OCI-LY1 (cell line): ENCODE results near the gene UMPS.

ENCODE experiments used
- H2AFZ ChIP-seq: fragments of 200-600 bp; sonication (generic), shearing (Covaris generic); 2 replicates; pipeline ENCODE4 v1.6.0; 2014; ENCODE audit warnings: antibody characterized with exemption, mild to moderate bottlenecking, low read length
- H3F3A ChIP-seq: fragments of 200-600 bp; sonication (generic), shearing (Covaris generic); 2 replicates; pipeline ENCODE4 v1.6.0; 2014; ENCODE audit warnings: mild to moderate bottlenecking, antibody characterized with exemption, low read length, moderate library complexity; ENCODE audit not compliant: insufficient read depth
- H3K27ac ChIP-seq: fragments of 200-600 bp; sonication (generic); 2 replicates; pipeline ENCODE4 v1.5.1; 2014; ENCODE audit warnings: low read length, mixed run types, mild to moderate bottlenecking, low read depth; ENCODE audit not compliant: poor library complexity, severe bottlenecking
- H3K27me3 ChIP-seq: fragments of 200-600 bp; sonication (generic); 2 replicates; pipeline ENCODE4 v1.6.0; 2014; ENCODE audit warnings: antibody characterized with exemption, mild to moderate bottlenecking, low read length, moderate library complexity; ENCODE audit not compliant: insufficient read depth
- H3K36me3 ChIP-seq: fragments of 200-600 bp; sonication (generic); 2 replicates; pipeline ENCODE4 v1.6.1; 2014; ENCODE audit warnings: mild to moderate bottlenecking, antibody characterized with exemption, low read length, moderate library complexity, mixed read lengths; ENCODE audit not compliant: insufficient read depth
- H3K4me1 ChIP-seq: fragments of 200-600 bp; sonication (generic); 2 replicates; pipeline ENCODE4 v1.5.1; 2014; ENCODE audit warnings: mild to moderate bottlenecking, low read length, moderate library complexity; ENCODE audit not compliant: insufficient read depth, severe bottlenecking
- H3K4me2 ChIP-seq: fragments of 200-600 bp; sonication (generic), shearing (Covaris generic); 2 replicates; pipeline ENCODE4 v1.6.1; 2014; ENCODE audit warnings: low read length
- H3K4me3 ChIP-seq: fragments of 200-600 bp; sonication (generic); 2 replicates; pipeline ENCODE4 v1.5.1; 2014; ENCODE audit warnings: low read length, low read depth, mild to moderate bottlenecking, mixed read lengths; ENCODE audit not compliant: poor library complexity, severe bottlenecking
- H3K79me2 ChIP-seq: fragments of 200-600 bp; shearing (Covaris generic); 2 replicates; pipeline ENCODE4 v1.6.1; 2016; ENCODE audit warnings: mixed run types, low read length, mixed read lengths; ENCODE audit not compliant: insufficient read depth
- H3K9ac ChIP-seq: fragments of 200-600 bp; sonication (generic), shearing (Covaris generic); 2 replicates; pipeline ENCODE4 v1.6.1; 2014; ENCODE audit warnings: mild to moderate bottlenecking, low read length, mixed read lengths
- H3K9me2 ChIP-seq: fragments of 200-600 bp; sonication (generic), shearing (Covaris generic); 2 replicates; pipeline ENCODE4 v1.6.1; 2014; ENCODE audit warnings: low read depth, mild to moderate bottlenecking, low read length, mixed read lengths
- H3K9me3 ChIP-seq: fragments of 200-600 bp; shearing (Covaris generic); 2 replicates; pipeline ENCODE4 v1.6.1; 2014; ENCODE audit warnings: low read length, mixed read lengths
- H4K20me1 ChIP-seq: fragments of 200-600 bp; sonication (generic), shearing (Covaris generic); 2 replicates; pipeline ENCODE4 v1.6.0; 2016; ENCODE audit warnings: mild to moderate bottlenecking, low read length; ENCODE audit not compliant: insufficient read depth
- EZH2 ChIP-seq: fragments of 200-600 bp; sonication (generic), shearing (Covaris generic); IDR thresholded peaks from 2 replicates; pipeline ENCODE4 v1.8.0; 2017; ENCODE audit warnings: borderline replicate concordance, mixed run types, mild to moderate bottlenecking, antibody characterized with exemption, low read length, moderate library complexity, mixed read lengths
- TF ChIP-seq, protein P1 (sequence below): fragments of 200-600 bp; sonication (generic), shearing (Covaris generic); IDR thresholded peaks from 2 replicates; pipeline ENCODE4 v1.5.1; 2017; ENCODE audit warnings: mild to moderate bottlenecking, antibody characterized with exemption, low read length, moderate library complexity, mixed read lengths

The UMPS gene

DNA sequence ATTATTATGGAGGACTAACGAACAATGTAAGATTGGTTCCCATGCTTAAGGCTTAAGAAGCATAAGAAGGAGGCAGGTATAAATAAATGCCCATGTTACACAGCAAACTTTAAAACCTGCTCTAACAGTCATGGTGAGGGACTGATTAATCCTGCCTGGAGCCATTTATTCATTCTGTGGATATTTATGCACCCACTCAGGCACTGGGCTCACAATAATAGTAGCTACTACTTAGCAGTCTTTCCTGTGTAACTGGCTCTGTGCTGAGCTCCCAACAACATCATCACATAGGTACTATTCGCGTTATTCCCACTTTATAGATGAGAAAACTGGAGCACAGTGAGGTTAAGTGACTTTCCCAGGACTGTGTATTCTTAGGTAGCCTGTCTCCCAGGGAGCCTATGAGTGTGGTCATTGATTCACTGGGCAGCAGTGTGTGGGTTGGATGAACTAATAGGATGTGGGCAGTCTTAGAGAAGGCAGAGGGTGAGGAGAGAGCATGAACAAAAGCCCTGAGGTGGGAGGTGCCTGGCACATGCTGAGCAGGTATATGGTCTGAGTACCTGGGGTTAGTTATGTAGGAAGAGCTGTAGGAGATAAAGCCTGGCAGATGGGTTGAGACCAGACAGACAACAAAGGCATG, 44.1 kb upstream of the UMPS start:
- Histone ChIP-seq H4K20me1 (no peaks in the 10 kb centered on the region), H3F3A (no peaks in the 10 kb centered on the region), H2AFZ (no peak overlapping the region), H3K27ac (no peak overlapping the region), H3K79me2 (no peaks in the 10 kb centered on the region), H3K4me1 (no peaks in the 10 kb centered on the region), H3K9ac (no peak overlapping the region), H3K27me3 (no peaks in the 10 kb centered on the region), H3K4me2 (no peak overlapping the region), H3K4me3 (no peak overlapping the region), H3K36me3 (no peaks in the 10 kb centered on the region), H3K9me2 (no peaks in the 10 kb centered on the region), H3K9me3 (no peaks in the 10 kb centered on the region)
- TF ChIP-seq, protein P1, sequence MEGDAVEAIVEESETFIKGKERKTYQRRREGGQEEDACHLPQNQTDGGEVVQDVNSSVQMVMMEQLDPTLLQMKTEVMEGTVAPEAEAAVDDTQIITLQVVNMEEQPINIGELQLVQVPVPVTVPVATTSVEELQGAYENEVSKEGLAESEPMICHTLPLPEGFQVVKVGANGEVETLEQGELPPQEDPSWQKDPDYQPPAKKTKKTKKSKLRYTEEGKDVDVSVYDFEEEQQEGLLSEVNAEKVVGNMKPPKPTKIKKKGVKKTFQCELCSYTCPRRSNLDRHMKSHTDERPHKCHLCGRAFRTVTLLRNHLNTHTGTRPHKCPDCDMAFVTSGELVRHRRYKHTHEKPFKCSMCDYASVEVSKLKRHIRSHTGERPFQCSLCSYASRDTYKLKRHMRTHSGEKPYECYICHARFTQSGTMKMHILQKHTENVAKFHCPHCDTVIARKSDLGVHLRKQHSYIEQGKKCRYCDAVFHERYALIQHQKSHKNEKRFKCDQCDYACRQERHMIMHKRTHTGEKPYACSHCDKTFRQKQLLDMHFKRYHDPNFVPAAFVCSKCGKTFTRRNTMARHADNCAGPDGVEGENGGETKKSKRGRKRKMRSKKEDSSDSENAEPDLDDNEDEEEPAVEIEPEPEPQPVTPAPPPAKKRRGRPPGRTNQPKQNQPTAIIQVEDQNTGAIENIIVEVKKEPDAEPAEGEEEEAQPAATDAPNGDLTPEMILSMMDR, result no peak
- no peak for TF ChIP-seq EZH2

DNA sequence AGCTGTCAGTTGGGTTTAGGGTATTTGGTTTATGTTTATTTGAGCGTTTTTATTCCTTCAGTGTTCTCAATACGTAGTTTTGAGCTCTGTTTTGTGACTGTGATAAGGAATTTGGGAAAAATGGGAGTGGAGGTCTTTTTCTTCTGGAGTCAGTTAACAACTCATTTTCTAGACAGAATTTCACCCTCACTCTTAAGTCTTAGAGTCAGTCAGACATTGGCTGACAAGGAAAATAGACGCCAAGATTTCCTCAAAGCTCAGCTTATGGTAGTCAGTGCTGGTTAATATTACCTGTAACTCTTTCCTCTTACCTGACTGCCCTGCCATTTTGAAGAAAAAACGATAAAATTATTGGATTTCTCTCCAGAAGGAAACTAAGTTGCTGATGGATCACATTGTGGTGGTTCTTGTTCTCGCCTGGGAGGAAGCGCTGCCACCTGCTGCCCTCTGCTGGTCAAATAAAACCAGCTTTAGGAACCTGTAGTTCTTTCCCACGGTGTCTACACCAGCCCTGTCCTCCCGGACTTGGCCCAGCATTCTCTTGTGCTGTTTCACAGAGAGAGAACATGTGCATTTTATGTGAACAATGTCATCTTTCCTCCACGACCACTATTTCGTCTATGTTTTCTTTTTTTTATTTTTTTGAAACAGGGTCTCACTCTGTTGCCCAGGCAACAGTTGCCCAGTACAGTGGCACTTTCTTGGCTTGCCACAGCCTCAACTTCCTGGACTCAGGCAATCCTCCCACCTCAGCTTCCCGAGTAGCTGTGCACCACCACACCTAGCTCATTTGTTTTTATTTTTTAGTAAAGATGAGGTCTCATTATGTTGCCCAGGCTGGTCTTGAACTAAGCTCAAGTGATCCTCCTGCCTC, 41.4 kb upstream of the UMPS start:
- Histone ChIP-seq H3K36me3 (no peaks in the 10 kb centered on the region), H3K4me3 (no peak overlapping the region), H4K20me1 (no peaks in the 10 kb centered on the region), H3K27me3 (peaks cover 4% of the 10 kb centered on the region; the same call in 1 of the 2 replicates), H3K9me2 (no peaks in the 10 kb centered on the region), H3K79me2 (no peaks in the 10 kb centered on the region), H3K9me3 (no peaks in the 10 kb centered on the region), H3K4me2 (no peak overlapping the region), H2AFZ (no peak overlapping the region), H3K4me1 (no peaks in the 10 kb centered on the region), H3K27ac (no peak overlapping the region), H3K9ac (no peak overlapping the region), H3F3A (no peaks in the 10 kb centered on the region)
- TF ChIP-seq EZH2, result no peak
- TF ChIP-seq, protein P1, result peak; percentile 69

DNA sequence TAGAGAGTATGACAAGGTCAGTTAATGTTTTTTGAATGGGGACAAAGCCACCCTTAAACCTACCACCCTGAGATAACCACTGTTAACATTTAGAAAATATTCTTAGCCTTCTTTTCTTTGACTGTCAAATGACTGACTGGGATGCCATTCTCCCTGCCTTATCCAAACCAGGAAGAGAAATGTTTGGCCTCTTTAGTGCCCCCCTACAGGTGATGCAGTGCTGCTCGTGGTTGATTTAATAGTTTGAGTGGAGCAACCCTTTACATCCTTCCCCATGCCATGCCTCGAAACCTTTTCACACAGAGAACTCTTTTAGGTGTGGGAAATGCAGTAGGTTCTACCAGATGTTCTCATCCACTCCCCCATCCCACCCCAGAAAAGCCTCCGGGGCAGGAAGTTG, 38.7 kb upstream of the UMPS start:
- peaks cover 4% of the 10 kb centered on the region; the same call in 1 of the 2 replicates for H3K27me3 ChIP-seq
- no peaks in the 10 kb centered on the region for H4K20me1 ChIP-seq
- TF ChIP-seq EZH2, result no peak
- TF ChIP-seq, protein P1, result no peak
- H3K27ac ChIP-seq, result no peak overlapping the region
- no peaks in the 10 kb centered on the region for H3K36me3 ChIP-seq
- H3K4me1 ChIP-seq, result no peaks in the 10 kb centered on the region
- no peaks in the 10 kb centered on the region for H3K9me3 ChIP-seq
- no peak overlapping the region for H3K4me2 ChIP-seq
- no peaks in the 10 kb centered on the region for H3F3A ChIP-seq
- H3K9me2 ChIP-seq, result no peaks in the 10 kb centered on the region
- H3K79me2 ChIP-seq, result no peaks in the 10 kb centered on the region
- no peak overlapping the region for H3K9ac ChIP-seq
- H3K4me3 ChIP-seq, result no peak overlapping the region
- H2AFZ ChIP-seq, result no peak overlapping the region
